HTERT RPE-1 (cell line): ENCODE results near the gene SSH3.

Source experiments
- in situ Hi-C: fragments of 300-500 bp; cut with MboI; formaldehyde crosslinking; loops from 4 replicates; pipeline ENCODE4 v1.14.3; 2020; ENCODE audit warnings: low sequenced_read_pairs

SSH3 gene

DNA sequence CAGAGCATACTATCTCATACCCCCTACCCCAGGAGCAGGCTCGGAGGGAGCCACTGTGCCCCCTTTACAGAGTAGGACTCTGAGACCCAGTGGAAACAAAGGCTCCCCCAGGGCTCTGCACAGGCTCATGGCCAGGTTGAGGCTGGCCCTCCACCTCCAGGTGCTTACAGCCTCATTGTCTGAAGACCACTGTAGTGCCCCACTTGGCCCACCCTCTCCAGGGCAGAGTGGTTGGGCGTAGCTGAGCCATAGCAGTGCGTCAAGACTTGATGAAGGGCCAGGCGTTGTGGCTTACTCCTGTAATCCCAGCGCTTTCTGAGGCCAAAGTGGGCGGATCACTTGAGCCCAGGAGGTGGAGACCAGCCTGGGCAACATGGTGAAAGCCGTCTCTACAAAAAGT is 12.5 kb upstream of the SSH3 start:
- in situ Hi-C loops, result no loop called here

DNA sequence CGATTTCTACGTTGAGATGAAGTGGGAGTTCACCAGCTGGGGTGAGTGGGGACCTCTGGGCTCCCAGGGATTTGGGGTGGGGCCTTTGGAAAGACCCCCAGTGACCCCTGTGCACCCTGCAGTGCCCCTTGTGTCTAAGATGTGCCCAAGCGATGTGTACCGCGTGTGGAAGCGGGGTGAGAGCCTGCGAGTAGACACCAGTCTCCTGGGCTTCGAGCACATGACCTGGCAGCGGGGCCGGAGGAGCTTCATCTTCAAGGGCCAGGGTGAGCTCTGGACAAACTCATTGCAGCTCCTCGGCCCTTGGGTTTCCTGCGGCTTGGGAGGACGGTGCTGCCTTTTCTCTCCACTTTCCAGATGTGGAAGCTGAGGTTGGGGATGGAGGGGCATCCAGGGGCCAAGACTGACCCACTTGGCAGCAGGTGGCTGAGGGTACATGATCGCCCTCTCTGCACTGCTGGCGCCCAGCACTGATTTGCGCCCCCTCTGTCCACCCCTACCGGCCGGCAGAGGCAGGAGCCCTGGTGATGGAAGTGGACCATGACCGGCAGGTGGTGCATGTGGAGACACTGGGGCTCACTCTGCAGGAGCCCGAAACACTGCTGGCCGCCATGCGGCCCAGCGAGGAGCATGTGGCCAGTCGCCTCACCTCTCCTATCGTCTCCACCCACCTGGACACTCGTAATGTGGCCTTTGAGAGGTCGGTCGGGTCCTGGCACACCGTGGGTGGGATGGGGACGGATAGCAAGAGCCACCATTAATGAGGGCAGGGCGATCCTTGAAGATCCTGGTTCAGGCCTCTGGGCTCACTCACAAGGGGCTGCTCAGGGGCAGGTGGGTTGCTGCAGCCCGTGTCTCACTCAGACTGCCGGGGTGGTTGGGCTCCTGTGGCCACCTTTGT is 11.6 kb upstream of the SSH3 start:
- in situ Hi-C loops, result no loop called here

DNA sequence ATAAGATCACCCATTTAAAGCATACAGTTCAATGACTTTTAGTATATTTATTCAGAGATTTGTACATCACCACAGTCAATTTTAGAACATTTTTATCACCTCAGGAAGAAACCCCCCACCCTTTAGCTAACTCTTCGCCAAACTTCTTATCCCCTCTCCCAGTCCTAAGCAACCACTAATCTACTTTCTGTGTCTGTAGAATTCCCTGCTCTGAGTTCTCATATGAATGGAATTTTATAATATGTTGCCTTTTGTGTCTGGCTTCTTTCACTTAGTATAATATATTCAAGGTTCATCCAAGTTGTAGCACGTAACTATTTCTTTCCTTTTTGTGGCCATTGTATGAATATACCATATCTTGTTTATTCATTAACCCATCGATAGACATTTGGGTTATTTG is 10.7 kb upstream of the SSH3 start:
- in situ Hi-C loops, result no loop called here

DNA sequence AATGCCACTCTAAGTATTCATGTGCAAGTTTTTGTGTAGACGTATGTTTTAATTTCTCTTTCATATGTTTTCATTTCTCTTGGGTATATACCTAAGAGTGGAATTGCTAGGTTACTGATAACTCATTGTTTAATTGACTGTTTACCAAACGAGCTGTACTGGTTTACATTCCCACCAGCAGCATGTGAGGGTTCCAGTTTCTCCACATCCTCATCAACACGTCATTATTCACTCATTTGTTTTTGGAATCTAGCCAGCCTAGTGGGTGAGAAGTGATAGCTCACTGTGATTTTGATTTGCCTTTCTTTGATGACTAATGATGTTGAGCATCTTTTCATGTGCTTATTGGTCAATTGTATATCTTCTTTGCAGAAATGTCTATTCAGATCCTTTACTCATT is 10.2 kb upstream of the SSH3 start:
- in situ Hi-C loops, result no loop called here

DNA sequence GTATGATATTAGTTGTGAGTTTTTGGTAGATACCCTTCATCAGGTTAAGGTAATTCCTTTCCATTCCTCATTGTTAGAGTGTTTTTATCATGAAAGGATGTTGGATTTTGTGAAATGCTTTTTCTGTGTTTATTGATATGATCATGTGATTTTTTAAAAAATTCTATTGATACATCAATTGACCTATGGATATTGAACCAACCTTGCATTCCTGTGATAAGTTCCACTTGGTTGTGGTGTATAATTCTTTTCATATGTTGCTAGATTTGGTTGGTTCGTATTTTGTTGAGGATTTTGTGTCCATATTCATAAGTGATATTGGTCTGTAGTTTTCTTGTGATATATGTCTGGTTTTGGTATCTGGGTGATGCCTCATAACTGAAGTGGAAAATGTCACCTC is 7.5 kb upstream of the SSH3 start:
- in situ Hi-C loops, result no loop called here

DNA sequence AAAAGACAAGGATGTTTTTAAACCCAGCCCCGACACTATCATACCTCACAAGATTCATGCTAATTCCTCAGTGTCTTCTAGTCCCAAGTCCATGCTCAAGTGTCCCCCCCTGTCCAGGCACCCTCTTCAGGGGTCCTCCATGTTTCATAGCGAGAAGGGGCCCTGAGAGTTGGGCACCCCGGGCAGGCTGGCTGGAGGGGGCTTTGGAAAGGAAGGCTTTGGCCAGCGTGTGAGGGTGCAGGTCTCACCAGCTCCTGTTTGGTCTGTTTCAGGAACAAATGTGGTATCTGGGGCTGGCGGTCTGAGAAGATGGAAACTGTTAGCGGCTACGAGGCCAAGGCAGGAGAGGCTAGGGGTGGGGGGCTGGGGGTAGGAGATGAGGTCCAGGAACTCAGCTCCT is 4.5 kb upstream of the SSH3 start:
- in situ Hi-C loops, result no loop called here

DNA sequence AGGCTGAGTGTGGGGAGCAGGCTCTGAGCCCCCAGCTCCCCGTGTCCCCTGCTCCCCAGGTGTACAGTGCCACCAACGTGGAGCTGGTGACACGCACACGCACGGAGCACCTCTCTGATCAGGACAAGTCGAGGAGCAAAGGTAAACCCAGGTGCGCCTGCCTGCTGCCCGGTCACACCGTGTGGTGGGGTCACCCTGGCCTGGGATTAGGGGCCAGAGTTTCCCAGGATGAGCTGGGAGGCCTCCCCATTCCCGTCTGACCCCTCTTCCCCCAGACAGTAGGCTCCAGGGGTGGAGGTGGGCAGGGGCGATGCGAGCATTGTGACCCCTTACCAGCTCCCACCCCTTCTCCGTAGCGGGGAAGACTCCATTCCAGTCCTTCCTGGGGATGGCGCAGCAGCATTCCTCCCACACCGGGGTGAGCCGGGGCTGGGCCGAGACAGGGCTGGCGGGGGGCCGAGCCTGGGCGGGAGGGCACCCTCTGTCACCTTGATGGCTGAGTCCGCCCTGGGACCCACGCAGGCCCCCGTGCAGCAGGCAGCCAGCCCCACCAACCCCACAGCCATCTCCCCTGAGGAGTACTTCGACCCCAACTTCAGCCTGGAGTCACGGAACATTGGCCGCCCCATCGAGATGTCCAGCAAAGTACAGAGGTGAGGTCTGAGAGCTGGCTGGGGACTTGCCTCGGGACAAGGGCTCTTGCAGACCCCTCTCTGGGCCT is 3.7 kb upstream of the SSH3 start:
- in situ Hi-C loops, result no loop called here

DNA sequence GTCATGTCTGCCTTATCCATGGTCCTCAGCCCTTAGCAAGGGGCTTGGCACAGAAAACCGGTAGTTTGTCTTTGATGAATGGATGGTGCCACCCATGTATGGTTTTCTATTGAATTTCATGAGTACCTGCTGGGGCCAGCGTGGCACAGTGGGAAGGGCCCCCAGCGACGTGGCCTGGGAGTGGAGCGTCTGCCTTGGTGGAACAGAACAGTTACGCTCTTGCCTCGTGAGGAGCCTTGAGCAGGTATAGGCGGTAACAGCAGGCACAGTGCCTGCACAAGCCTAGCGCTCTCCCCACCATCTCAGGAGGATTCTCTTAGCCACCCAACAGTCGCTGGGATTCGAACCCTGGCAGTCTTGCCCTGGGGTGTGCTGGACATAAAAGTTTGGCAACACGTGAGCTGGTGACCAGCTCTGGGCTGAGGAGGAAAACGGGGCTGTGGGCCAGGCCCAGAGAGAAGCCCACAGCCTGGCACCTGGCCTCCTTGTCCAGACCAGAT is 3.0 kb upstream of the SSH3 start:
- in situ Hi-C loops, result no loop called here

DNA sequence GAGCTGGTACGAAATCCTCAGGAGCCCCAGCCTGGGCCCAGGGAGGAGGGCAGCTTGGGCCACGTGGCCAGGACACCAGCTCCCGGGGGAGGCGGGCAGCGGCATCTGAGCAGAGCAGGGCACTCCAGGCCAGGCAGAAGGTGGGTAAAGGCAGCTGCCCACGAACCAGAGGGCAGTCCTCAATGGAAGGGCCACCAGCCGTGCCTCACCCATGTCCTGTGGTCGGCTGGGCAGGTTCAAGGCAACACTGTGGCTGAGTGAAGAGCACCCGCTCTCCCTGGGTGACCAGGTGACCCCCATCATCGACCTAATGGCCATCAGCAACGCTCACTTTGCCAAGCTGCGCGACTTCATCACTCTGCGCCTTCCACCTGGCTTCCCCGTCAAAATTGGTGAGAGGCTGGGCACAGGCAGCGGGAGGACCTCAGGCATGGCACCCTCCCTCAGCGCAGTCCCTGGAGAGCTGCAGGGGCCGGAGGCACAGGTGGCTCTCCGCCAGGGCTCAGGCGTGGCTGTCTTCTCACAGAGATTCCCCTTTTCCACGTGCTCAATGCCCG is 2.5 kb upstream of the SSH3 start:
- in situ Hi-C loops, result no loop called here

DNA sequence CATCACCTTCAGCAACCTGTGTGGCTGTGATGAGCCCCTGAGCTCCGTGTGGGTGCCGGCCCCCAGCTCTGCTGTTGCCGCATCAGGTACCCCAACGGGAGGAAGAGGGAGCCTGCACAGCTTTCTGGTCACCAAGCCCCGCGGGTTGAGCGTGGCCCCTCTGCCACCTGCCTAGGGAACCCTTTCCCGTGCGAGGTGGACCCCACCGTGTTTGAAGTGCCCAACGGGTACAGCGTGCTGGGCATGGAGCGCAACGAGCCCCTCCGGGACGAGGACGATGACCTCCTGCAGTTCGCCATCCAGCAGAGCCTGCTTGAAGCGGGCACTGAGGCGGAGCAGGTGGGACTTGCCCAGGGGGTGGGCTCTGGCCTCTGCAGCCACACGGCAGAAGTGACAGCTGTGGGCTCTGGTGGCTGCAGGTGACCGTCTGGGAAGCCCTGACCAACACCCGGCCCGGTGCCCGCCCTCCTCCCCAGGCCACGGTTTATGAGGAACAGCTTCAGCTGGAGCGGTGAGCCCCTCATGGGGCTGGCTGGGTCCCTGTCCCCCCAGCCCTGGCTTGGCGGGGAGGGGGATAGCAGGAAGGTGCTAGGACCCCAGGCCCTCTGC is 1.9 kb upstream of the SSH3 start:
- in situ Hi-C loops, result no loop called here

DNA sequence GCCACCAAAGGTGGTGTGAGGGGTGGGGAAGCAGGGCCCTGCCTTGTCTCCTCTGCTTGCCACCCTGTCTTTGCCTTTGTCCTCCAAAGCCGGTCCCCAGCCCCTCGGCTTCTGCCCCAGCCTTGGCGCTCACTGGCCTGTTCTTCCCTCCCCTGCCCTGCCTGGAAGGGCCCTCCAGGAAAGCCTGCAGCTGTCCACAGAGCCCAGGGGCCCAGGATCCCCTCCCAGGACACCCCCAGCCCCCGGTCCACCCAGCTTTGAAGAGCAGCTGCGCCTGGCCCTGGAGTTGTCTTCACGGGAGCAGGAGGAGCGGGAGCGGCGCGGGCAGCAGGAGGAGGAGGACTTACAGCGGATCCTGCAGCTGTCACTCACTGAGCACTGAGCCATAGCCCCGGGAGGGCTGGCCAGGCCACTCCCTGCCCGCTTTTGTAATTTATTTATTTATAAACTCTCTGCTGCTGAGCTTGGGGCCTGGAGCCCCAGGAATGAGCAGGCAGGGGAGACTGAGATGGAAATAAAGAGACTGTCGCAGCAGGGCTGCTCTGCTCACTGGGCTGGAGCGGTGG is 1.3 kb upstream of the SSH3 start:
- in situ Hi-C loops, result no loop called here

DNA sequence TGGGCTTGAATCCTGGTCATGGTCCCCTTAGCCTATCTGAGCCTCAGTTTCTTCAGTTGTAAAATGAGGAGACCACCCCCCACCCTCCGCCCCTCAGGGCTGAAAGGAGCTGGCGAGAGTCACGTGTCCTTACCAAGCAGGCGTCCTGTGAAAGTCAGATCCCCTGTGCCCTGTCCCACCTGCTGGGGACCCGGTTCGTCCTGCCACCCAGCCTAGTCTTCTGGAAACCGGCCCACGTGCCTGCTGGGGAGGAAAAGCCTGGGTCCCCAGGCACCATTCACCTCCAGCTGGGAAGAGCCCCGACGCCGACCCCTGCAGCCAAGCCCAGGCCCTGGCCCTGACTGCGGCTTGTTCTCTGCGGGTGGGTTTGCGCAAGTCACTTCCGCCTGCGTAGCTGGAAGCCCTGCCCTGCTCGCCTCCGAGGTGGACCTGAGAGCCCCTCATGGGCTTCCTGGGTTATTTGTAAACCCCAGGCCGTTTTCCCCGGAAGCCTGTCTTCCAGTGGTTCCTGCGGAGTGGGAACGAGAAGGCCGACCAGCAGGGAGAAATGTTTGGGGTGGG is 679 bp upstream of the SSH3 start:
- in situ Hi-C loops, result no loop called here

DNA sequence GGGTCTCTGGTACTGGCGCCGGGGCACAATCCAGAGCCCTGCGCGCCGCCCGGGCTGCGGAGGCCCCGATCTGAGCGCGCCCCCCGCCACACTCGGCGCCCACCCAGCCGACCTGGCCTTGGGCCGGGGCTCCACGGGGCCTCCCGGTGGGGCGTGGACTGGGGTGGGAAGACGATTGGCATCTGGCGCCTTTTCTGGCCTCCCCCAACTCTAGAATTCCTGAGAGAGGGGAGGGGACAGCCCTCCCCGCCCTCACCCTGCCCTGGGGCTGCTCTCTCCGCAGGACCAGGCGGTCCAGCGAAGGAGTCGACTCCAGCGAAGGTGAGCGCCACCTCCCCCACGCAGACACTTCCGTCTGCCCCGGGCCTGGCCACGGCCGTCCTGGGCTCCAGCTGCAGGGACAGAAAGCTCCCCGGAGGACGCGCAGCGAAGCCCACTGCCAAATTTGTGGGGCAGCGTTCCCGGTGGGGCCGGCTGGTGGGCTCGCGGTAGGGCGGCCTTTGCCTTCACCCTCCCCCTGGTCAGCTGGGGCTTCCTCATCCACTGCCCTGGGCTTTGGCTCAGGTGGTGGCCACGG is 593 bp downstream of the SSH3 start:
- in situ Hi-C loops, result no loop called here

DNA sequence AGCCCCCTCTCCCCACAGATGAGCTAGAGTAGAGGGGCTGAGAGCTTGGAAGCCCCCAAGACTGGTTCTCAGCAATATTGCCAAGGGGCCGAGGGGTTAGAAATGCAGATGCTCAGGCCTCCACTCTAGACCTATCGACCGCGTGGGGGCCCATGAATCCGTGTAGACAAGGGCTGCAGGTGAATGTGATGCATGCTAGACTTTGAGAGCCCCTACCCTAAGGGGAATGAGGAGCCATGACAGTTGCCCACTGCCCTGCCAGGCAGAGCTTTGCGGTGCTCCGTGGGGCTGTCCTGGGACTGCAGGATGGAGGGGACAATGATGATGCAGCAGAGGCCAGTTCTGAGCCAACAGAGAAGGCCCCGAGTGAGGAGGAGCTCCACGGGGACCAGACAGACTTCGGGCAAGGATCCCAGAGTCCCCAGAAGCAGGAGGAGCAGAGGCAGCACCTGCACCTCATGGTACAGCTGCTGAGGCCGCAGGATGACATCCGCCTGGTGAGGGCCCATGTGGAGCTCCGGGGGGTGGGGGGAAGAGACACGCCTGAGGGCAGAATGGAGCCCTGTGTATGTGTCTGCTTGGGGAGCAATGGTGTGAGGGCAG is 1.3 kb downstream of the SSH3 start:
- in situ Hi-C loops, result no loop called here

DNA sequence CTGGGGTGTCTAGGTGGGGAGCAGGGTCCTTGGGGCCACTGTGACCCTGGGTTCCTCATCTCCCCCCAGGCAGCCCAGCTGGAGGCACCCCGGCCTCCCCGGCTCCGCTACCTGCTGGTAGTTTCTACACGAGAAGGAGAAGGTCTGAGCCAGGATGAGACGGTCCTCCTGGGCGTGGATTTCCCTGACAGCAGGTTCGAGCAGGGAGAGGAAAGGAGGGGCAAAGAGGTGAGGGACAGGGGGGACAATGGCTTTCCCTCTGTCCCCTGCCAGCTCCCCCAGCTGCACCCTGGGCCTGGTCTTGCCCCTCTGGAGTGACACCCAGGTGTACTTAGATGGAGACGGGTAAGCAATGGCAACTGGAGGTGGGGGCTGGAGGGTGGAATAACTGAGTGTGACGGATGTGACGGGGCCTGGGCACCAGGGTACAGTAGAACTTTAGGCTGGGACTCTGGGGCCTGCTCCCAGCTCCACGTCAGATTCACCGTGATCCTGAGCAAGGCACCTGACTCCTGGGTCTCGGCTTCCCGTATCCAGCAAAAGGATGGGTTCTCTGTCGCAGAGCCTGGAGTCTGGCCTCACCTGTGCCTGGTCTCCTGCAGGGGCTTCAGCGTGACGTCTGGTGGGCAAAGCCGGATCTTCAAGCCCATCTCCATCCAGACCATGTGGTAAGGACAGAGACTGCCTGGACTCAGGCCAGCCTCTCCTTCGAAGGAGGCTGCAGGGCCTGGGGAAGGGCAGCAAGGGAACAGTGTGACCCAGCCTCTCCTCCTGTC is 3.6 kb downstream of the SSH3 start:
- in situ Hi-C loops, result no loop called here

DNA sequence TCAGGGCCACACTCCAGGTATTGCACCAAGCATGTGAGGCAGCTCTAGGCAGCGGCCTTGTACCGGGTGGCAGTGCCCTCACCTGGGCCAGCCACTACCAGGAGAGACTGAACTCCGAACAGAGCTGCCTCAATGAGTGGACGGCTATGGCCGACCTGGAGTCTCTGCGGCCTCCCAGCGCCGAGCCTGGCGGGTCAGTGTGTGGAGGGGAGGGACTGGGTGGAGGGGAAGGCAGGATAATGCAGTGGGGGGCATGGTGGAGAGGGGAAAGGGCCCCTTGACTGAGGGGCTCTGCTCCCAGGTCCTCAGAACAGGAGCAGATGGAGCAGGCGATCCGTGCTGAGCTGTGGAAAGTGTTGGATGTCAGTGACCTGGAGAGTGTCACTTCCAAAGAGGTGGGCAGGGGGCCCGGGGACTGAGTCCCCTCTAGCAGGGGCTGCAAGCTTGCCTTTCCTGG is 4.2 kb downstream of the SSH3 start:
- in situ Hi-C loops, result no loop called here

DNA sequence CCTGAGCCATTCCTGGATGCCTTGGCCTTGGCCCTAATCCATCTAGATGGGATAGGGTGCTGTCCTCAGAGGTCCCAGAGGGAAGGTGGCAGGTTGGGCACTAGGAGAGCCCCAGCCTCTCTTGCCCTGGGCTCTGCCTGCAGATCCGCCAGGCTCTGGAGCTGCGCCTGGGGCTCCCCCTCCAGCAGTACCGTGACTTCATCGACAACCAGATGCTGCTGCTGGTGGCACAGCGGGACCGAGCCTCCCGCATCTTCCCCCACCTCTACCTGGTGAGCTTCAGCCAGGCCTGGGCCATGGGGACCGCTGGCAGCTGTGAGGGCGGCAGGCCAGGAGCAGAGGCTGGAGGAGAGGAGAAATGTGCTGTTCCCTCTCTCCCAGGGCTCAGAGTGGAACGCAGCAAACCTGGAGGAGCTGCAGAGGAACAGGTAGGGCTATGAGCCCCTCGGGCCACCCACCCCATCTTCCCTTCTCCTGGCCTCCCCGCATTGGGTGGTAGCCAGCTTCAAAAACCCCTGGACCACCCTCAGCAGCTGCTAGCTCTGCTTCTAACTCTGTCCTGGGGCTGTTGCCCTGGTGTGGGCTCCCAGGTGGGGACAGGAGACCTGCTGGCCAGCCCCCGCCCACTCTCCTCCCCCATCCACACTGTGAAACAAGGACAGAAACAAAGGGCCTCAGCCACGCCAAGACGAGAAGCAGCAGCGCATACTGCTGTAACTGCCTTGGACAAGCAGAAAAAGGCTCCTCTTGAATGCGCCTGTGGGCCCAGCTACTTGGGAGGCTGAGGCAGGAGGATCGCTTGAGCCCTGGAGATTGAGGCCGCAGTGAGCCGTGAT is 4.9 kb downstream of the SSH3 start:
- in situ Hi-C loops, result no loop called here

DNA sequence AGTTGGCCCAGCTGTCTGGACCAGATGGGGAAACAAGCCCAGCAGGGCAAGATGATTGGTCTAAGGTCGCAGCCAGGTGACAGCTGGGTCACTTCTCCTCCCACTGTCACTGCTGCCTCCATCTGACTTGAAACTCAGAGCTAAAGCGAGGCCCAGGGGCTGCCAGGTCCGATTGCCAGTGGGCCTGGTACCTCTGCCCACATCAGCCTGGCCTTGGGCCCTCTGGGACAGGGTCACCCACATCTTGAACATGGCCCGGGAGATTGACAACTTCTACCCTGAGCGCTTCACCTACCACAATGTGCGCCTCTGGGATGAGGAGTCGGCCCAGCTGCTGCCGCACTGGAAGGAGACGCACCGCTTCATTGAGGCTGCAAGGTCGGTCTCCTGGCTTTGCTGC is 5.8 kb downstream of the SSH3 start:
- in situ Hi-C loops, result no loop called here
